Thoracic aorta (tissue), 2 donors: Measurements from ENCODE around the gene HOXC11. TPM values are rescaled to one million over a fixed set of nuclear protein-coding genes. Genes with fewer than 3 reads are reported as not detected.

Source experiments
- ATAC-seq: fragments of 150-250 bp; one replicate; pipeline ENCODE4 v1.8.0; 2017; ENCODE audit warnings: low read depth; ENCODE audit not compliant: insufficient number of reproducible peaks, low FRiP score
- DNase-seq: peaks from one replicate; pipeline ENCODE4 v3.0.0-alpha.2; 2020; ENCODE audit warnings: low spot score
- H3K27ac ChIP-seq, 2 donors: fragments of 200-600 bp; sonication (generic); 1 replicate in 1 of 2; 2 replicates in 1 of 2; pipeline ENCODE4 v1.5.1; 2016; ENCODE audit warnings: mild to moderate bottlenecking in 2 of 2, moderate library complexity in 2 of 2
- H3K27me3 ChIP-seq: fragments of 200-600 bp; sonication (generic); replicated peaks from 2 replicates; pipeline ENCODE4 v1.6.0; 2016; ENCODE audit warnings: mild to moderate bottlenecking; ENCODE audit not compliant: insufficient read depth
- H3K36me3 ChIP-seq: fragments of 200-600 bp; sonication (generic); one replicate; pipeline ENCODE4 v1.5.1; 2016
- H3K4me1 ChIP-seq, 2 donors: fragments of 200-600 bp; sonication (generic); 1 replicate in 1 of 2; 2 replicates in 1 of 2; pipeline versions ENCODE4 v1.5.1 to v1.6.0; 2016; ENCODE audit warnings: low read depth in 2 of 2, mild to moderate bottlenecking in 1 of 2; ENCODE audit not compliant: control insufficient read depth in 1 of 2
- H3K4me3 ChIP-seq: fragments of 200-600 bp; sonication (generic); 2 replicates; pipeline ENCODE4 v1.5.1; 2016; ENCODE audit warnings: mild to moderate bottlenecking
- H3K9me3 ChIP-seq: fragments of 200-600 bp; sonication (generic); 2 replicates; pipeline ENCODE4 v1.5.1; 2016
- CTCF ChIP-seq: fragments of 200-600 bp; sonication (generic); IDR thresholded peaks from one replicate; pipeline ENCODE4 v1.5.1; 2019; ENCODE audit warnings: antibody characterized with exemption
- total RNA-seq, 2 donors: library from RNA; depleted of rRNA; stranded (reverse); fragments of >200 nt; gene quantifications; one replicate each; pipeline versions ENCODE4 v1.1.0 to v1.2.3, GENCODE V29; 2016

Gene HOXC11
- total RNA-seq, 2 donors from 2014 or later, result not detected

- H3K27ac ChIP-seq, result no peak overlapping the region
- H3K27me3 ChIP-seq, result peaks cover 2% of the 10 kb centered on the region
- H3K36me3 ChIP-seq, result no peaks in the 10 kb centered on the region
- no peak for DNase-seq
- no peak for ATAC-seq
- H3K4me3 ChIP-seq, result peak overlapping the region; percentile 55
- H3K4me1 ChIP-seq, result peaks cover 3 to 14% of the 10 kb centered on the region in 2 donors
- no peaks in the 10 kb centered on the region for H3K9me3 ChIP-seq
- TF ChIP-seq CTCF, result no peak
Measured at GRCh38 chr12:54006559-54007220, 33.8 kb downstream of the HOXC11 start.

- DNase-seq, result no peak
- no peaks in the 10 kb centered on the region for H3K36me3 ChIP-seq
- H3K4me1 ChIP-seq, result peaks cover 3 to 14% of the 10 kb centered on the region in 2 donors
- TF ChIP-seq CTCF, result no peak
- ATAC-seq, result no peak
- H3K4me3 ChIP-seq, result no peak overlapping the region
- H3K27ac ChIP-seq, result no peak overlapping the region
- no peaks in the 10 kb centered on the region for H3K27me3 ChIP-seq
- no peaks in the 10 kb centered on the region for H3K9me3 ChIP-seq
Measured at GRCh38 chr12:54007538-54008259, 34.8 kb downstream of the HOXC11 start.

GRCh38 chr12:54008260-54008552 is 35.3 kb downstream of the HOXC11 start:
- Histone ChIP-seq H3K4me1 (peaks cover 3 to 14% of the 10 kb centered on the region in 2 donors), H3K27ac (no peak overlapping the region), H3K27me3 (no peaks in the 10 kb centered on the region), H3K36me3 (no peaks in the 10 kb centered on the region), H3K4me3 (no peak overlapping the region), H3K9me3 (no peaks in the 10 kb centered on the region)
- TF ChIP-seq CTCF, result no peak
- no peak for DNase-seq
- ATAC-seq, result no peak

GRCh38 chr12:54009171-54010052 is 36.5 kb downstream of the HOXC11 start:
- peaks cover 3 to 21% of the 10 kb centered on the region in 2 donors for H3K4me1 ChIP-seq
- DNase-seq, result no peak
- H3K36me3 ChIP-seq, result no peaks in the 10 kb centered on the region
- no peaks in the 10 kb centered on the region for H3K9me3 ChIP-seq
- no peaks in the 10 kb centered on the region for H3K27me3 ChIP-seq
- H3K27ac ChIP-seq, result peak overlapping the region in 1 of 2 donors; percentile 14
- H3K4me3 ChIP-seq, result peak overlapping the region; percentile 59
- ATAC-seq, result peak; percentile 4
- TF ChIP-seq CTCF, result no peak
